HCT116 (cell line): ENCODE measurements around the gene LRRN1. TPM values are rescaled to one million over a fixed set of nuclear protein-coding genes. Genes with fewer than 3 reads are reported as not detected.

Experiments
- ATAC-seq: fragments of 200-7000 bp; cut with Tn5 transposase; 2 replicates; pipeline ENCODE4 v1.9.1; 2020; ENCODE audit warnings: mild to moderate bottlenecking, moderate library complexity
- BruUV-seq: library from RNA; stranded (reverse); fragments of 400-500 nt; replicated peaks from 2 replicates; lab custom pipeline; 2021; lab: Mats Ljungman, UMichigan
- CTCF ChIA-PET: fragments of 300-600 bp; sonication (Branson Sonifier 250); formaldehyde crosslinking; loops from one replicate; lab custom pipeline; 2021; ENCODE audit warnings: antibody characterized with exemption; lab: Charles Lee
- POLR2A ChIA-PET: fragments of 300-600, 350-600 bp; sonication (Branson Sonifier 250); formaldehyde crosslinking; loops from one replicate; lab custom pipeline; 2021; ENCODE audit warnings: antibody characterized with exemption; lab: Charles Lee
- RAD21 ChIA-PET, 2 experiments: fragments of 300-600 bp; sonication (Branson Sonifier 250); formaldehyde crosslinking; loops; one replicate each; lab custom pipeline; 2023; ENCODE audit warnings: low total read pairs in 2 of 2; ENCODE audit not compliant: uncharacterized antibody in 2 of 2, unreplicated experiment in 2 of 2, low non-redundant PET in 1 of 2; lab: Charles Lee
- DNase-seq: peaks from one replicate; pipeline ENCODE4 v3.0.0-alpha.2; 2010; ENCODE audit warnings: low read depth, low spot score
- H2AFZ ChIP-seq: fragments of 200-600 bp; shearing (Covaris generic), sonication (generic); 2 replicates; pipeline ENCODE4 v1.6.1; 2017; ENCODE audit warnings: low read depth, mixed run types, mixed read lengths, antibody characterized with exemption, low read length; ENCODE audit not compliant: poor library complexity, severe bottlenecking
- H3K27ac ChIP-seq: 2 replicates; pipeline ENCODE4 v1.5.1; 2012; ENCODE audit warnings: low read depth, low read length
- H3K27me3 ChIP-seq: fragments of 200-600 bp; sonication (generic); 2 replicates; pipeline ENCODE4 v1.6.1; 2016; ENCODE audit warnings: mixed run types, low read length, mixed read lengths; ENCODE audit not compliant: insufficient read depth
- H3K36me3 ChIP-seq, 2 experiments: fragments of 200-500 bp in 1 of 2; fragments of 200-600 bp in 1 of 2; sonication (Bioruptor generic) in 1 of 2; sonication (generic) in 1 of 2; 2 replicates each; pipeline versions ENCODE4 v1.5.1 to v1.6.1; 2014 to 2016; ENCODE audit warnings: low read length in 2 of 2, inconsistent platforms in 1 of 2, mixed read lengths in 1 of 2, mixed run types in 1 of 2; ENCODE audit not compliant: insufficient read depth in 2 of 2, control insufficient read depth in 1 of 2
- H3K4me1 ChIP-seq, 2 experiments: fragments of 200-600 bp in 1 of 2; sonication (generic) in 1 of 2; 2 replicates each; pipeline versions ENCODE4 v1.5.1 to v1.6.1; 2012 to 2017; ENCODE audit warnings: low read length in 2 of 2, inconsistent platforms in 1 of 2, mild to moderate bottlenecking in 1 of 2, mixed read lengths in 1 of 2, mixed run types in 1 of 2, moderate library complexity in 1 of 2; ENCODE audit not compliant: insufficient read depth in 2 of 2, control insufficient read depth in 1 of 2
- H3K4me2 ChIP-seq: fragments of 200-600 bp; sonication (generic); 2 replicates; pipeline ENCODE4 v1.6.1; 2017; ENCODE audit warnings: mixed run types, low read length, mixed read lengths
- H3K4me3 ChIP-seq, 2 experiments: fragments of 200-600 bp in 1 of 2; sonication (generic) in 1 of 2; replicated peaks in 1 of 2; 2 replicates each; pipeline ENCODE4 v1.5.1; 2011 to 2016; ENCODE audit warnings: low read length in 2 of 2, control low read depth in 1 of 2, low read depth in 1 of 2, mild to moderate bottlenecking in 1 of 2, mixed read lengths in 1 of 2, mixed run types in 1 of 2
- H3K79me2 ChIP-seq: fragments of 200-600 bp; sonication (generic); 2 replicates; pipeline ENCODE4 v1.6.1; 2017; ENCODE audit warnings: mild to moderate bottlenecking, mixed run types, low read length, moderate library complexity, mixed read lengths; ENCODE audit not compliant: insufficient read depth
- H3K9ac ChIP-seq: fragments of 200-600 bp; sonication (generic); 2 replicates; pipeline ENCODE4 v1.6.1; 2016; ENCODE audit warnings: low read length, mixed read lengths
- H3K9me2 ChIP-seq: fragments of 200-600 bp; sonication (generic), shearing (Covaris generic); 2 replicates; pipeline ENCODE4 v1.6.1; 2017; ENCODE audit warnings: mixed run types, mild to moderate bottlenecking, moderate library complexity; ENCODE audit not compliant: insufficient read depth
- H3K9me3 ChIP-seq, 2 experiments: fragments of 200-500 bp in 1 of 2; fragments of 200-600 bp in 1 of 2; sonication (Bioruptor generic) in 1 of 2; sonication (generic) in 1 of 2; 2 replicates each; pipeline ENCODE4 v1.6.1; 2014 to 2017; ENCODE audit warnings: low read length in 2 of 2, mixed read lengths in 2 of 2, inconsistent platforms in 1 of 2, low read depth in 1 of 2, mild to moderate bottlenecking in 1 of 2, mixed run types in 1 of 2, moderate library complexity in 1 of 2; ENCODE audit not compliant: control insufficient read depth in 1 of 2, insufficient read depth in 1 of 2
- H4K20me1 ChIP-seq: fragments of 200-600 bp; sonication (generic), shearing (Covaris generic); 2 replicates; pipeline ENCODE4 v1.6.1; 2017; ENCODE audit warnings: mixed run types, mild to moderate bottlenecking, moderate library complexity; ENCODE audit not compliant: insufficient read depth
- ATF3 ChIP-seq: IDR thresholded peaks from 2 replicates; pipeline ENCODE4 v1.6.1; 2012
- CBX3 ChIP-seq: IDR thresholded peaks from 2 replicates; pipeline ENCODE4 v1.6.1; 2012; ENCODE audit warnings: low read depth
- CEBPB ChIP-seq: IDR thresholded peaks from 2 replicates; pipeline ENCODE4 v1.6.1; 2012; ENCODE audit warnings: low read depth
- EGR1 ChIP-seq: IDR thresholded peaks from 2 replicates; pipeline ENCODE4 v1.6.1; 2012; ENCODE audit warnings: low read depth
- ELF1 ChIP-seq: IDR thresholded peaks from 2 replicates; pipeline ENCODE4 v1.6.1; 2012; ENCODE audit warnings: low read depth, borderline replicate concordance
- EZH2 ChIP-seq: fragments of 200-600 bp; sonication (generic); IDR thresholded peaks from 2 replicates; pipeline ENCODE4 v1.6.1; 2017; ENCODE audit warnings: antibody characterized with exemption, mixed run types
- FOSL1 ChIP-seq: IDR thresholded peaks from 2 replicates; pipeline ENCODE4 v1.6.1; 2012; ENCODE audit warnings: low read depth
- JUND ChIP-seq: IDR thresholded peaks from 2 replicates; pipeline ENCODE4 v1.6.1; 2012
- MAX ChIP-seq: IDR thresholded peaks from 2 replicates; pipeline ENCODE4 v1.6.1; 2012
- RAD21 ChIP-seq: IDR thresholded peaks from 2 replicates; pipeline ENCODE4 v1.6.1; 2012; ENCODE audit warnings: low read depth, mild to moderate bottlenecking
- SP1 ChIP-seq: IDR thresholded peaks from 2 replicates; pipeline ENCODE4 v1.6.1; 2012; ENCODE audit warnings: low read depth
- TCF7L2 ChIP-seq: IDR thresholded peaks from 2 replicates; pipeline ENCODE4 v1.7.0; 2011; ENCODE audit warnings: borderline replicate concordance, inconsistent platforms; ENCODE audit not compliant: insufficient read depth, insufficient read length; ENCODE audit errors: extremely low read depth
- ZFX ChIP-seq: fragments of 450-650 bp; IDR thresholded peaks from 2 replicates; pipeline ENCODE4 v1.6.1; 2017
- intact Hi-C: fragments of 100-400 bp; cut with micrococcal nuclease; formaldehyde crosslinking; loops from 2 replicates; pipeline ENCODE4 v1.10.0; 2022
- total RNA-seq: library from RNA; stranded (reverse); gene quantifications from one replicate; pipeline ENCODE4 v1.2.1, GENCODE V29; 2021; ENCODE audit not compliant: unreplicated experiment
- TF ChIP-seq, protein P1 (sequence below), 3 experiments: fragments of 200-600 bp in 1 of 3; sonication (generic) in 1 of 3; IDR thresholded peaks in 2 of 3; conservative IDR thresholded peaks in 1 of 3; 2 replicates each; pipeline ENCODE4 v1.5.1; 2012 to 2017; ENCODE audit warnings: low read depth in 2 of 3, low read length in 2 of 3, antibody characterized with exemption in 1 of 3, borderline replicate concordance in 1 of 3, control low read depth in 1 of 3, mild to moderate bottlenecking in 1 of 3, mixed read lengths in 1 of 3, mixed run types in 1 of 3, moderate library complexity in 1 of 3; ENCODE audit not compliant: insufficient read depth in 1 of 3

LRRN1 gene
- total RNA-seq, 1 experiment from 2014 or later, result 0.10 TPM

DNA sequence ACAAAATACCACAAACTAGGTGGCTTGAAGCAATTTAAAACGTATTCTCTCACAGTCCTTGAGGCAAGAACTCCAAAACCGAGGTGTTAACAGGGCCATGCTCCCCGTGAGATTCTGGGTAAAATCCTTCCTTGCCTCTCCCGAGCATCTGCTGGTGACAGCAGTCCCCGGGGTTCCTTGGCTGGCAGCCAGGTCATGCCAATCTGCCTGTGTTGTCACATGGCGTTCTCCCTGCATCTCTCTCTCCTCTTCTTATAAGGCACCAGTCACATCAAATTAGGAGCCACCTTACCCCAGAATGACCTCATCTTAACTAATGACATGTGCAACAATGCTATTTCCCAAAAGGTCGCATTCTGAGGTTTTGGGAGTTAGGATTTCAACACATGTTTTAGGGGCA lies 26.3 kb upstream of the LRRN1 start:
- H3K9ac ChIP-seq, result no peak overlapping the region
- H3K4me2 ChIP-seq, result no peak overlapping the region
- DNase-seq (no peak), ATAC-seq (no peak)
- no peak overlapping the region for H2AFZ ChIP-seq
- TF ChIP-seq, protein P1, sequence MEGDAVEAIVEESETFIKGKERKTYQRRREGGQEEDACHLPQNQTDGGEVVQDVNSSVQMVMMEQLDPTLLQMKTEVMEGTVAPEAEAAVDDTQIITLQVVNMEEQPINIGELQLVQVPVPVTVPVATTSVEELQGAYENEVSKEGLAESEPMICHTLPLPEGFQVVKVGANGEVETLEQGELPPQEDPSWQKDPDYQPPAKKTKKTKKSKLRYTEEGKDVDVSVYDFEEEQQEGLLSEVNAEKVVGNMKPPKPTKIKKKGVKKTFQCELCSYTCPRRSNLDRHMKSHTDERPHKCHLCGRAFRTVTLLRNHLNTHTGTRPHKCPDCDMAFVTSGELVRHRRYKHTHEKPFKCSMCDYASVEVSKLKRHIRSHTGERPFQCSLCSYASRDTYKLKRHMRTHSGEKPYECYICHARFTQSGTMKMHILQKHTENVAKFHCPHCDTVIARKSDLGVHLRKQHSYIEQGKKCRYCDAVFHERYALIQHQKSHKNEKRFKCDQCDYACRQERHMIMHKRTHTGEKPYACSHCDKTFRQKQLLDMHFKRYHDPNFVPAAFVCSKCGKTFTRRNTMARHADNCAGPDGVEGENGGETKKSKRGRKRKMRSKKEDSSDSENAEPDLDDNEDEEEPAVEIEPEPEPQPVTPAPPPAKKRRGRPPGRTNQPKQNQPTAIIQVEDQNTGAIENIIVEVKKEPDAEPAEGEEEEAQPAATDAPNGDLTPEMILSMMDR (IDR thresholded peaks at IDR 0.05 in 2 of 3, conservative IDR thresholded peaks at IDR 0.05 in 1 of 3; ENCODE audit: borderline replicate concordance in 1 of 3, insufficient read depth in 1 of 3, low read depth in 2 of 3, low read length in 2 of 3), result no peak
- TF ChIP-seq CEBPB, result no peak
- intact Hi-C loops, result no loop called here
- CTCF ChIA-PET, result no interaction called here
- H3K27me3 ChIP-seq, result no peaks in the 10 kb centered on the region
- H3K4me1 ChIP-seq, result no peaks in the 10 kb centered on the region
- BruUV-seq, result no TSS peak
- H3K27ac ChIP-seq, result no peak overlapping the region
- no peaks in the 10 kb centered on the region for H4K20me1 ChIP-seq
- no peak overlapping the region for H3K4me3 ChIP-seq
- RAD21 ChIA-PET, result no interaction called here
- no peaks in the 10 kb centered on the region for H3K79me2 ChIP-seq
- POLR2A ChIA-PET, result no interaction called here
- H3K9me3 ChIP-seq, result peaks cover 0 to 17% of the 10 kb centered on the region in 2 experiments; a peak in 2 of 4 replicates
- no peaks in the 10 kb centered on the region for H3K36me3 ChIP-seq
- H3K9me2 ChIP-seq, result no peaks in the 10 kb centered on the region

DNA sequence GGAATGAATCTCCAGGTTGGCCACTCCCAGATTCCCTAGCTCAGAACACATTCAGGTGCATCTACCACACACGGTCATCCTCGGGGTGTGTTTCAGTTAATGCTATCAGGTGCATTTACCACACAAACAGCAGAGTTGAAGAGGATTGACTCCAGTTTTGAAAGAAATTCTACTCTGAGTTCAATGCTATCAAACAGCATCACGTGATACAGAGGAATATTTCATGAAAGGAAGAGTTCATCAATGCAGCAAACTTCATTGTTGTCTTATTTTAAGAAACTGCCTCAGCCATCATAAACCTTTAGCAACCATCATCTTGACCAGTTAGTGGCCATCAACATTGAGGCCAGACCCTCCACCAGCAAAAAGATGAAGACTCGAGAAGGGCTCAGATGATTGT lies 22.6 kb upstream of the LRRN1 start:
- no peaks in the 10 kb centered on the region for H3K36me3 ChIP-seq
- TF ChIP-seq CBX3 (no peak), RAD21 (no peak), FOSL1 (no peak), ATF3 (no peak), TCF7L2 (no peak), EGR1 (no peak), ZFX (no peak), ELF1 (no peak), EZH2 (no peak), JUND (no peak), SP1 (no peak), MAX (no peak)
- H3K9me2 ChIP-seq, result no peaks in the 10 kb centered on the region
- no TSS peak for BruUV-seq
- no peaks in the 10 kb centered on the region for H3K79me2 ChIP-seq
- no peak for DNase-seq
- RAD21 ChIA-PET, result no interaction called here
- H3K27me3 ChIP-seq, result no peaks in the 10 kb centered on the region
- no peak overlapping the region for H3K9ac ChIP-seq
- no peak overlapping the region for H3K4me2 ChIP-seq
- H3K9me3 ChIP-seq, result peaks cover 0 to 21% of the 10 kb centered on the region in 2 experiments; a peak in 2 of 4 replicates
- POLR2A ChIA-PET, result no interaction called here
- no peak overlapping the region for H2AFZ ChIP-seq
- ATAC-seq, result no peak
- CTCF ChIA-PET, result no interaction called here
- no peaks in the 10 kb centered on the region for H3K4me1 ChIP-seq
- H3K27ac ChIP-seq, result no peak overlapping the region
- H3K4me3 ChIP-seq, result no peak overlapping the region
- intact Hi-C loops, result no loop called here
- no peaks in the 10 kb centered on the region for H4K20me1 ChIP-seq
